HG02852 (cell line): ENCODE results near the gene PDYN.
A peak's percentile ranks its signal among the peaks of the same experiment; 100 is the strongest.

ENCODE experiments used
- ATAC-seq: cut with Tn5 transposase; IDR thresholded peaks from one replicate; pipeline ENCODE4 v1.9.1; 2021; ENCODE audit warnings: mild to moderate bottlenecking, moderate library complexity; ENCODE audit not compliant: unreplicated experiment

Gene PDYN

GRCh38 chr20:1995531-1996310 is 1.9 kb upstream of the PDYN start:
- no peak for ATAC-seq

- no peak for ATAC-seq
Measured at GRCh38 chr20:1994627-1995026, 769 bp upstream of the PDYN start.

GRCh38 chr20:1992359-1993110 is 1.3 kb downstream of the PDYN start:
- no peak for ATAC-seq

GRCh38 chr20:1987826-1988225 is 6.0 kb downstream of the PDYN start:
- ATAC-seq: no peak

GRCh38 chr20:1983301-1983700 is 10.6 kb downstream of the PDYN start:
- no peak for ATAC-seq

GRCh38 chr20:1982686-1983085 is 11.2 kb downstream of the PDYN start:
- ATAC-seq: no peak

GRCh38 chr20:1979106-1979778 is 14.6 kb downstream of the PDYN start:
- ATAC-seq: no peak

- no peak for ATAC-seq
Measured at GRCh38 chr20:1975291-1975690, 18.6 kb downstream of the PDYN start.

- ATAC-seq: no peak
Measured at GRCh38 chr20:1973601-1974440, 20.0 kb downstream of the PDYN start.

- ATAC-seq: no peak
Measured at GRCh38 chr20:1971893-1972586, 21.8 kb downstream of the PDYN start.

GRCh38 chr20:1968964-1969363 is 24.9 kb downstream of the PDYN start:
- no peak for ATAC-seq

GRCh38 chr20:1965520-1966351 is 28.1 kb downstream of the PDYN start:
- peak; percentile 73 for ATAC-seq

GRCh38 chr20:1964659-1965405 is 29.0 kb downstream of the PDYN start:
- no peak for ATAC-seq

GRCh38 chr20:1964061-1964460 is 29.8 kb downstream of the PDYN start:
- no peak for ATAC-seq

- no peak for ATAC-seq
Measured at GRCh38 chr20:1961374-1961773, 32.5 kb downstream of the PDYN start.

GRCh38 chr20:1959156-1959555 is 34.7 kb downstream of the PDYN start:
- no peak for ATAC-seq

GRCh38 chr20:1958426-1958825 is 35.4 kb downstream of the PDYN start:
- ATAC-seq: no peak

- ATAC-seq: no peak
Measured at GRCh38 chr20:1955217-1955616, 38.6 kb downstream of the PDYN start.

- ATAC-seq: no peak
Measured at GRCh38 chr20:1953621-1954020, 40.2 kb downstream of the PDYN start.
